Osteoblast (primary cell): Measurements from ENCODE around the gene MBOAT2. TPM values are rescaled to one million over a fixed set of nuclear protein-coding genes. Genes with fewer than 3 reads are reported as not detected.

ENCODE experiments used
- DNase-seq: peaks from one replicate; pipeline ENCODE4 v3.0.0; 2011; ENCODE audit warnings: low spot score, mixed read lengths; ENCODE audit not compliant: insufficient read length; ENCODE audit errors: missing footprints
- H2AFZ ChIP-seq: 2 replicates; pipeline ENCODE4 v1.6.0; 2011; ENCODE audit warnings: mild to moderate bottlenecking, low read length
- H3K27ac ChIP-seq: 2 replicates; pipeline ENCODE4 v1.5.1; 2011; ENCODE audit warnings: mild to moderate bottlenecking, low read depth, low read length, moderate library complexity
- H3K27me3 ChIP-seq: 2 replicates; pipeline ENCODE4 v1.6.0; 2012; ENCODE audit warnings: mild to moderate bottlenecking, control low read depth, inconsistent platforms, low read length, moderate library complexity; ENCODE audit not compliant: insufficient read depth
- H3K36me3 ChIP-seq: 2 replicates; pipeline ENCODE4 v1.5.1; 2011; ENCODE audit warnings: mild to moderate bottlenecking, low read length, control low read depth, moderate library complexity; ENCODE audit not compliant: insufficient read depth
- H3K4me1 ChIP-seq: 2 replicates; pipeline ENCODE4 v1.5.1; 2011; ENCODE audit warnings: mild to moderate bottlenecking, low read length, control low read depth, moderate library complexity; ENCODE audit not compliant: insufficient read depth
- H3K4me2 ChIP-seq: 2 replicates; pipeline ENCODE4 v1.6.0; 2011; ENCODE audit warnings: mild to moderate bottlenecking, low read length; ENCODE audit not compliant: insufficient read depth
- H3K4me3 ChIP-seq: fragments of 200-600 bp; sonication (generic); 3 replicates; pipeline ENCODE4 v1.5.1; 2012; ENCODE audit warnings: mild to moderate bottlenecking, low read length, inconsistent platforms; ENCODE audit not compliant: insufficient read depth
- H3K79me2 ChIP-seq: 2 replicates; pipeline ENCODE4 v1.6.0; 2012; ENCODE audit warnings: mild to moderate bottlenecking, low read length, control low read depth, inconsistent platforms; ENCODE audit not compliant: insufficient read depth
- H3K9me3 ChIP-seq: 2 replicates; pipeline ENCODE4 v1.5.1; 2011; ENCODE audit warnings: low read depth, low read length, control low read depth
- H4K20me1 ChIP-seq: 2 replicates; pipeline ENCODE4 v1.6.0; 2012; ENCODE audit warnings: mild to moderate bottlenecking, low read length, control low read depth; ENCODE audit not compliant: insufficient read depth
- CTCF ChIP-seq: IDR thresholded peaks from 2 replicates; pipeline ENCODE4 v1.5.1; 2011; ENCODE audit warnings: mild to moderate bottlenecking, low read depth, low read length, moderate library complexity; ENCODE audit errors: extremely low read depth
- total RNA-seq: library from RNA; depleted of rRNA; stranded (reverse); fragments of >200 nt; gene quantifications from 2 replicates; pipeline ENCODE4 v1.2.3, GENCODE V29; 2012

Gene MBOAT2
- total RNA-seq, 1 donor: 54.3 TPM

- Histone ChIP-seq H3K27ac (peak overlapping the region; percentile 74), H3K27me3 (no peaks in the 10 kb centered on the region), H3K36me3 (no peaks in the 10 kb centered on the region), H3K9me3 (no peaks in the 10 kb centered on the region), H2AFZ (no peak overlapping the region), H4K20me1 (no peaks in the 10 kb centered on the region), H3K4me2 (peak overlapping the region; percentile 67), H3K4me3 (no peak overlapping the region), H3K4me1 (peaks cover 52% of the 10 kb centered on the region), H3K79me2 (peaks cover 72% of the 10 kb centered on the region)
- DNase-seq: no peak
- TF ChIP-seq CTCF: no peak
Measured at GRCh38 chr2:8984855-8985254, 18.6 kb downstream of the MBOAT2 start.

- peak overlapping the region; percentile 55 for H2AFZ ChIP-seq
- no peaks in the 10 kb centered on the region for H3K36me3 ChIP-seq
- no peaks in the 10 kb centered on the region for H3K9me3 ChIP-seq
- peak overlapping the region; percentile 74 for H3K27ac ChIP-seq
- peaks cover 52% of the 10 kb centered on the region for H3K4me1 ChIP-seq
- TF ChIP-seq CTCF: no peak
- DNase-seq: no peak
- H3K4me3 ChIP-seq: no peak overlapping the region
- no peaks in the 10 kb centered on the region for H3K27me3 ChIP-seq
- H4K20me1 ChIP-seq: no peaks in the 10 kb centered on the region
- H3K4me2 ChIP-seq: peak overlapping the region; percentile 67
- H3K79me2 ChIP-seq: peaks cover 72% of the 10 kb centered on the region
Measured at GRCh38 chr2:8984157-8984556, 19.3 kb downstream of the MBOAT2 start.

GRCh38 chr2:8983571-8983970, 19.9 kb downstream of the MBOAT2 start:
- peak overlapping the region; percentile 67 for H3K4me2 ChIP-seq
- H3K79me2 ChIP-seq: peaks cover 72% of the 10 kb centered on the region
- peaks cover 52% of the 10 kb centered on the region for H3K4me1 ChIP-seq
- H3K27ac ChIP-seq: peak overlapping the region; percentile 74
- no peak for DNase-seq
- no peaks in the 10 kb centered on the region for H3K9me3 ChIP-seq
- H3K4me3 ChIP-seq: no peak overlapping the region
- H4K20me1 ChIP-seq: no peaks in the 10 kb centered on the region
- no peaks in the 10 kb centered on the region for H3K36me3 ChIP-seq
- H2AFZ ChIP-seq: no peak overlapping the region
- TF ChIP-seq CTCF: no peak
- H3K27me3 ChIP-seq: no peaks in the 10 kb centered on the region

GRCh38 chr2:8981876-8982275, 21.6 kb downstream of the MBOAT2 start:
- Histone ChIP-seq H3K9me3 (no peaks in the 10 kb centered on the region), H3K27me3 (no peaks in the 10 kb centered on the region), H3K36me3 (no peaks in the 10 kb centered on the region), H3K4me1 (peaks cover 38% of the 10 kb centered on the region), H3K27ac (no peak overlapping the region), H3K4me2 (no peak overlapping the region), H3K79me2 (peaks cover 84% of the 10 kb centered on the region), H4K20me1 (peaks cover 2% of the 10 kb centered on the region), H2AFZ (no peak overlapping the region), H3K4me3 (no peak overlapping the region)
- no peak for TF ChIP-seq CTCF
- DNase-seq: no peak
